Breast epithelium (tissue), 3 donors: ENCODE data around the gene COL26A1.

ENCODE experiments used
- POLR2A ChIP-seq: fragments of 450-650 bp; IDR thresholded peaks from one replicate; pipeline ENCODE4 v1.6.1; 2016; ENCODE audit warnings: antibody characterized with exemption, mild to moderate bottlenecking, moderate library complexity
- POLR2AphosphoS5 ChIP-seq, 3 donors: sonication (generic); formaldehyde crosslinking; IDR thresholded peaks; one replicate each; pipeline ENCODE4 v1.6.1; 2017; ENCODE audit warnings: antibody characterized with exemption in 3 of 3
- TF ChIP-seq, protein P1 (sequence below), 3 donors: fragments of 450-650 bp; IDR thresholded peaks; one replicate each; pipeline ENCODE4 v1.5.1; 2016 to 2017; ENCODE audit warnings: antibody characterized with exemption in 3 of 3, mild to moderate bottlenecking in 3 of 3, moderate library complexity in 3 of 3

DNA sequence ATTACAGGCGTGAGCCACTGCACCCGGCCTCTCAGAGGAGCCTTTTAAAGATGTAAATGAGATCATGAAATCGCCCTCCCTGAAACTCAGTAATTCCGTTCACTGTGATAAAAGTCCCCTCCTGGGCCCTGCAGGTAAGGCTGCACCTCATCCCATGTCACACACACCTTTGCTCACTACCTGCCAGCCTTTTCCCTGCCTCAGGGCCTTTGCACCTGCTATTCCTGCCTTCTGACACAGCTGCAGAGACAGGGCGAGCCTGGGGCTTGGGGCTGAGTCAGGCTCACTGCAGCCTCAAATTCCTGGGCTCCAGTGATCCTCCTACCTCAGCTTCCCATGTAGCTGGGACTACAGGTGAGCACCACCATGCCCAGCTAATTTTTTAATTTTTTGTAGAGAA lies 147.6 kb downstream of the COL26A1 start:
- TF ChIP-seq POLR2A (no peak), POLR2AphosphoS5 (IDR thresholded peaks at IDR 0.05) (no peak)
- TF ChIP-seq, protein P1, sequence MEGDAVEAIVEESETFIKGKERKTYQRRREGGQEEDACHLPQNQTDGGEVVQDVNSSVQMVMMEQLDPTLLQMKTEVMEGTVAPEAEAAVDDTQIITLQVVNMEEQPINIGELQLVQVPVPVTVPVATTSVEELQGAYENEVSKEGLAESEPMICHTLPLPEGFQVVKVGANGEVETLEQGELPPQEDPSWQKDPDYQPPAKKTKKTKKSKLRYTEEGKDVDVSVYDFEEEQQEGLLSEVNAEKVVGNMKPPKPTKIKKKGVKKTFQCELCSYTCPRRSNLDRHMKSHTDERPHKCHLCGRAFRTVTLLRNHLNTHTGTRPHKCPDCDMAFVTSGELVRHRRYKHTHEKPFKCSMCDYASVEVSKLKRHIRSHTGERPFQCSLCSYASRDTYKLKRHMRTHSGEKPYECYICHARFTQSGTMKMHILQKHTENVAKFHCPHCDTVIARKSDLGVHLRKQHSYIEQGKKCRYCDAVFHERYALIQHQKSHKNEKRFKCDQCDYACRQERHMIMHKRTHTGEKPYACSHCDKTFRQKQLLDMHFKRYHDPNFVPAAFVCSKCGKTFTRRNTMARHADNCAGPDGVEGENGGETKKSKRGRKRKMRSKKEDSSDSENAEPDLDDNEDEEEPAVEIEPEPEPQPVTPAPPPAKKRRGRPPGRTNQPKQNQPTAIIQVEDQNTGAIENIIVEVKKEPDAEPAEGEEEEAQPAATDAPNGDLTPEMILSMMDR (IDR thresholded peaks at IDR 0.05), result no peak
